GM18858 (cell line): ENCODE measurements around the gene SVOPL.

Experiments used
- ATAC-seq: cut with Tn5 transposase; IDR thresholded peaks from one replicate; pipeline ENCODE4 v1.9.1; 2021; ENCODE audit not compliant: unreplicated experiment

SVOPL gene

DNA sequence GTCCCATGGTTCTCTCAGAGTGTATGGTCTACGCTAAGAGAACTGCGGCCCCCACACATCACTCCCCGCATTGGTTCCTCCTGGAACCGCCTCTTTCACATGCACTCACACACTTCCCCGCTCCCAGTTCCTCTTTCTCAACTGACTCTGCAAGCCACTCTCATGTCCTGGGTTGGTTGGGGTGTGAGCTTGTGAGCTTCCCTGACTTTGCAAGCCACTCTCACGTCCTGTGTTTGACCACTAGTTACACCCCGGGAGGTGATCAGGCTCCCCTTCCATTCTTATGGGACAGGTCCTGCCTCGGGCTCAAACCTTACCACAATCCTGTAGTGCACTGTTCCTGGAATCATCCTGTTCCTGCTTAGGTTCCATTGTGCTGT lies 136.1 kb downstream of the SVOPL start:
- no peak for ATAC-seq

- no peak for ATAC-seq
Observed at GRCh38 chr7:138564365-138564764, 136.8 kb downstream of the SVOPL start.

GRCh38 chr7:138563808-138564207 lies 137.4 kb downstream of the SVOPL start:
- no peak for ATAC-seq

GRCh38 chr7:138559448-138559847 lies 141.7 kb downstream of the SVOPL start:
- no peak for ATAC-seq

- no peak for ATAC-seq
Observed at GRCh38 chr7:138556771-138557484, 144.2 kb downstream of the SVOPL start.

DNA sequence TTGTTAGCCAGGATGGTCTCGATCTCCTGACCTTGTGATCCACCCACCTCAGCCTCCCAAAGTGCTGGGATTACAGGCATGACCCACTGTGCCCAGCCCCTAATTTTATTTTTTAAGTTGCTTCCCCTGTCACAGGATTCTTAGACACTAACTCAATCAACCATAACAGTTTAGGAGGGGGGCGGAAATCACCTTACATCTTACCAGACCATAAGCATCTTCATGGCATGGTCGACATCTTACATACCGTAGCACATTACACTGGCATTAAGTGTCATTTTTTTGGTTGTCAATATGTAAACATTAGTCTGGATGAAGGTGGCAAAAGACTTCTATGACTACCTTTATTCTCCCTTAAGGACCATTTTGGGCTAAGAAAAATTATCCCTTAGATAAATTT lies 145.5 kb downstream of the SVOPL start:
- ATAC-seq, result no peak

GRCh38 chr7:138554674-138555073 lies 146.5 kb downstream of the SVOPL start:
- ATAC-seq, result no peak

DNA sequence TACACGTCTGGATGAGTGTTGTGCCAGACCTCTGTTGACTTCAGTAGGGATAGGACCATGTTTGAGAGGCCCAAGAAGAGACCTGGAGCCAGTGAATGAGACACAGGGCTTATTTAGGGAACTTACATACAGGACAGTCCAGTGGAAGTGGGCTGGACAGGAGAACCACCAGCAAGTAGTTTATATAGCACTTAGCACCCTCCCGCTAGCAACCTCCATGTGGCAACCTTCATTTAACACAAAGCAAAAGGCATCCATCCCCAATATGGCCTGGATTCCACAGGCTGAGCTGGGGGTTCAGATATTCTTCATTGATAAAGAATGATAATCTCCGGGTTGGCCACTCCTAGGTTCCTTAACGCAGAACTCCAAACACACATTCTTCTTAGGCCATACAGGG lies 147.4 kb downstream of the SVOPL start:
- no peak for ATAC-seq

GRCh38 chr7:138551102-138551501 lies 150.1 kb downstream of the SVOPL start:
- no peak for ATAC-seq

GRCh38 chr7:138550337-138550736 lies 150.8 kb downstream of the SVOPL start:
- no peak for ATAC-seq

DNA sequence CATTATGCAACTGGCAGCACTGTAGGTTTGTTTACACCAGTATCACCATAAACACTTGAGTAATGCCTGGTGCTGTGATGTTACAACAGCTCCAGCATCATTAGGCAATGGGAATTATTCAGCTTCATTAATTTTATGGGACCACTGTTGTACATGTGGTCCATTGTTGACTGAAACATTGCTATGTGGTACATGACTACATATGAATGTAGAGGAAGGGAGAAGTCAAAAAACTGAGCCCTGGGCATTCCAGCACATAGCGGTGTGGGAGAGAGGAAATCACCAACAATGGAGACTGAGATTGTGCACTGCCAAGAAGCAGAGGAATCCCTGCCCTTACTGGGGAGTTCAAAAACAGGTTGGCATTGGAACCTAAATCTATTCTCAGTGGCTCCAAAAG lies 152.1 kb downstream of the SVOPL start:
- no peak for ATAC-seq

GRCh38 chr7:138546829-138547228 lies 154.3 kb downstream of the SVOPL start:
- ATAC-seq, result no peak

- no peak for ATAC-seq
Observed at GRCh38 chr7:138546064-138546619, 155.0 kb downstream of the SVOPL start.

DNA sequence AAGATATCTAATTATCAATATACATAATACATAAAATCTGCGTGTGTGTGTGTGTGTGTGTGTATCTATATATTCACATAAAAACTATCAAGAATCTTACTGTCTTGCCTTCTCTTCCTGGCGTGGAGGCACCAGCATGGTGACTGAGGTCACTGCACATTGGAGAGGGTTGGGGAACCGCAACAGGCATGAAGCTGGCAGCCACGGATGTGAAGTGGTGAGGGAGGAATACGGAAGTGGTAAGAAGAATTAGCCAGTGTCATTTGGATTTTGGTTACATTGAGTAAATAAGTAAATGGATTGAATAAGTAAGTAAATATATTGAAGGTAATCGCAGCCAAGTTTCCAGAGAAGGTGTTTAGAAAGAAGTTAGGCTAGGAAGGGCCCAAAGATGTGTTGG lies 156.0 kb downstream of the SVOPL start:
- no peak for ATAC-seq
